ENCODE data around the gene GRIFIN.
"Not testable (repeated sequence)": the region's sequence is repeated elsewhere in the genome, so short reads cannot be mapped to it uniquely, and the experiment has no call there.

Gene GRIFIN

DNA sequence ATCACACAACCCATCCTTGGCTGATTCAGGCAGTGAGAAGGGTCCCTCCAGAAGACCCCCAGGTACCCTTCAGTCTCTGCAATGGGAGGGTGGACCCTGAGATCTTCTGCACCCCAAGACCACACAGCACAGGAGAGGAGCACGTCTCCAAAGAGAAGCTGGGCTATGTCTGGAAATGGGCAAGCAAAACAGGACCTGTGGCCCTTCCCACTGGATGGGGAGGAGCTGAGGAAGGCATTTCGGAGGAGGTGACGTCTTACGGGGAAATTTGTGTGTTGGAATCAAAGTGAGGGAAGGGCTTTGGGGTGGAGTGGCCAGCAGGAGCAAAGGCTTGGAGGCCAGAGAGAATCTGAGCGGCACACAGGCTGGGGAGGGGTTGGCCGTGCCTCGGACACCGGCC lies 16.5 kb downstream of the GRIFIN start:
- no peak for DNase-seq (ENCODE audit: low read depth in 2 of 2)

DNA sequence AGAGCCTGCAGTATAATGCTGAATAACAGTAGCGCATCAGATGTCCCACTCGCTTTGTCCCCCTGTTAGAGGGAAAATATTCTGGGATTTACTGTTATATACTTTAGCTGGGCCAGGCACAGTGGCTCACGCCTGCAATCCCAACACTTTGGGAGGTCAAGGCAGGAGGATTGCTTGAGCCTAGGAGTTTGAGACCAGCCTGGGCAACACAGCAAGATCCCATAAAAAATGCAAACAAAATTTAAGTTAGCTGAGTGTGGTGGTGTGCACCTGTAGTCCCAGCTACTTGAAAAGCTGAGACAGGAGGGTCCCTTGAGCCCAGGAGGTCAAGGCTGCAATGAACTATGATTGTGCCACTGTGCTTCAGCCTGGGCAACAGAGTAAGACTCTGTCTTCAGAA lies 22.3 kb downstream of the GRIFIN start:
- DNase-seq (ENCODE audit: low read depth in 2 of 2), result not testable (repeated sequence)

DNA sequence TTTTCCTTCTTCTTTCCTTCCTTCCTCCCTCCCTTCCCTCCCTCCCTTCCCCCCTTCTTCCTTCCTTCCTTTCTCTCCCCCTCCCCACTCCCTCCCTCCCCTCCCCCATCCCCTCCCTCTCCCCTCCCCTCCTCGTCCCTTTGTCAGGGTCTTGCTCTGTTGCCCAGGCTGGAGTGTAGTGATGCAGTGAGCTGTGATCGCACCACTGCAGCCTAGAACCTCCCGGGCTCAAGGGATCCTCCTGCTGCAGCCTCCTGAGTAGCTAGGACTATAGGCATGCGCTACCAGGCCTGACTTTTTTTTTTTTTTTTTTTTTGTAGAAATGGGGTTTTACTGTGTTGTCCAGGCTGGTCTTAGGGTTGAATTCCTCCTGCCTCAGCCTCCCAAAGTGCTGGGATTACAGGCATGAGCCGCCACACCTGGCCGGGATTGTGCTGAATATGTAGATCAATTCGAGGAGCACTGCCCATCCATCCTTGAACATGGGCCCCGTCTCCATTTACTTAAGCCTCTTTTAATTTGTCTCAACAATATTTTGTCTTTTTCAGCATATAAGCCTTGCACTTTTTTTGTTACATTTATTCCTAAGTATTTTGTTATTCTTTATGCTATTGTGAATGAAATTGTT lies 23.4 kb downstream of the GRIFIN start:
- DNase-seq (ENCODE audit: low read depth in 2 of 2), result no peak

DNA sequence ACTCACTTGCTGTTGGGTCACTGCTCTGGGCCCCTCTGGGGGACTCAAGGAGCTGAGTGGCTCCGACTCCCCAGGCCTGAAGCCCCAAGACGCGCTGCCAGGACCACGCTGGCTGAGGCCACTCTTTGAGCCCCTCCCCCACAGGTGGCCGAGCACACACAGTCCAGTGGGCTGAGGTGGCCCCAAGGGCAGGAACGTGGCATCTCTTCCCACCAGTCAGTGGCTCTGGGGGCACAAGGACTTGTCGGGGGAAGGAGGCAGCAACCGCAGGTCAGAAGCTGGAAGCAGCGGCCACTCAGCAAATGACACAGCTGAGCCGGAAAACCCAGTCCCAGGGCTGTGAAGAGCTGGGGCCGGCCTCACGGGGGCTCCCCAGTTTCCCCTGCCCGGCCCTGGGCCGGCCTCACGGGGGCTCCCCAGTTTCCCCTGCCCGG lies 24.1 kb downstream of the GRIFIN start:
- no peak for DNase-seq (ENCODE audit: low read depth in 2 of 2)

DNA sequence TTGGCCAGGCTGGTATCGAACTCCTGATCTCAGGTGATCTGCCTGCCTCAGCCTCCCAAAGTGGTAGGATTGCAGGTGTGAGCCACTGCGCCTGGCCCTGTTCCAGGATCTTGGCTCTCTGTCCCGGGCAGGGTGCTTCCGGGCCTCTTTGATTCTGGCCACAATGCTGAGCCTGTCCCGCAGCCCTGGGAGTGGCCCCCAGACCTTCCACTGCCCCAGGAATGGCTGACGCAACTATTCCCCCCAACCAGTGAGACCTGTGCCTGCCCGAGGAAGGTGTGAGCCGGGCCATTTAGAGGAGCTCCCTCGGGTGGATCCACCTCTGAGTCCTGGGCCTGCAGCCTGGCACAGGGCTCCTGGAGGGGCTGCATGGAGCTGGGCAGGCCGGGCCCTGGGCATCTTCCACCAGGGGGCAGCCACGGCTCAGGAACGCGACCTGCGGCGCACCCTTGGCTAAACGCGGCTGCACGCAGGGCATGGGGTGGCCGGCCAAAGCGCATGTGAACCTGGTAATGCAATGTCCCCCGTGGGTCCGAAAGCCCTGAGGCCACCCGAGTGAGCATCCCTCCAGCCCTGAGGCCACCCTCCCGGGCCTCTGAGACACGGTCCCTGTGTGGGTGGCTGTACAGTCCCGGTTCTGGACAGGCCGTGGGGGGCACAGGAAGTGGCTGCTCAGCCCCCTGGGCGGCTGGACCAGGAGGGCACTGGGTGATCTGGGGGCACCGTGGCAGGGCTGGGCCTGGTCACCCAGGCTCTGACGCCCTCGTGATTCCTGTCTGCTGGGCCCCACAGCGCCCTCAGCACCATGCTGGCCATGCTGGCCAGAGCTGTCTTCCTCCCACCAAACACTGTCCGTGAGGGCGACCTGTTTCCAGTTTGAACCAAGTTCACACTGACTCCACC lies 24.8 kb downstream of the GRIFIN start:
- DNase-seq (ENCODE audit: low read depth in 2 of 2), result peak; percentile 81 to 82

DNA sequence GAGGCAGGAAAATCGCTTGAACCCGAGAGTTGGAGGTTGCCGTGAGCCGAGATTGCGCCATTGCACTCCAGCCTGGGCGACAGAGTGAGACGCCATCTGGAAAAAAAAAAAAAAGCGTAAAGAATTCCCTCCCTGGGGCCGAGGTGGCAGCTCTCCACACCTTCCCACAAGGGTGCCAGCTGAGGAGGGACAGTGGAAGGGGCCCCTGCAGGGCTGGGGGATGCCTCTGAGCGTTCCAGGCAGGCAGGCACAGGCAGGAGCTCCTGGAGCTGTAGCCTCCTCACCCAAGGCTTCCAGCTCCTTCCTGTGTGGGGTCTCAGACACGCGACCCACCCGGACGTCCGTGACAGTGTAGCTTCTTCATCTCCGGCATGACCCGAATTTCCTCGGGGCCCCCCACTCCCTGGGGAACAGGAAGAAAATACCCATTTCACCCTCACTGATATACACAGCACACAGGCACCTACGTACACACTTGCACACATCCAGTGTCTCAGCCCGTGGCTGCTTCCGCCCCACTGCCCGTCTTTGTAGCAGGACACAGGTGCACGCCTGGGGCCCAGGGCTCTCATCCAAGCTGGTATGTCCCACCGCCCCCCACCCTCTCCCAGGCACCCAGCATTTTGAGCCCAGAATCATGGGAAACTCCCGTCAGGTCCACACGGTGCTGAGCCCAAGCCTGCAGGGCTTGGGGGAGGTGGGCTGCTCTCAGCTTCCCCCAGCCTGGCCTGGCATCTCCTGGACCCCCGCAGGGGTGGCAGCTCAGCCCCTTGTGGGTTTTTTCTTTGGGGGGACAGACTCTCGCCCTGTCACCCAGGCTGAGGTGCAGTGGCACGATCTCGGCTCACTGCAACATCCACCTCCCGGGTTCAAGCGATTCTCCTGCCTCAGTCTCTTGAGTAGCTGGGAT lies 25.7 kb downstream of the GRIFIN start:
- no peak for DNase-seq (ENCODE audit: low read depth in 2 of 2)

DNA sequence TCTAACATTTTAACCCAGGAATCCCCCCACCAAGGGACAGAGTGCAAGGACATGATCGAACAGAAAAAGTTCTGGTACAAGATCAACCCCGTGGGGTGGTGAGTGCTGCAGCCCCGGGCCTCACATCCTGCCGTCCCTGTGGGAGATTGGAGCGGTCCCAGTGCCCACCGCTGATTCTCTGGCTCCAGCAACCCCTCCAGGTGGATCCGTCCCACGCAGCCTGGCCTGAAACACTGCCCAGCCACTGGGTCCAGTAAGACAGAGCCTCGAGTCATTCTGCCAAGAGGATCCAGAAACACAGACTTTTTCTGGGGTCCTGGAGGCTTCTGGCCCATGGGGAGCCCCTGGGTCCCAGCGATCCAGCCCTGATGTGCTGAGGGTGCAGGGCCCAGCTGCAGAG lies 29.5 kb downstream of the GRIFIN start:
- no peak for DNase-seq (ENCODE audit: low read depth in 2 of 2)

DNA sequence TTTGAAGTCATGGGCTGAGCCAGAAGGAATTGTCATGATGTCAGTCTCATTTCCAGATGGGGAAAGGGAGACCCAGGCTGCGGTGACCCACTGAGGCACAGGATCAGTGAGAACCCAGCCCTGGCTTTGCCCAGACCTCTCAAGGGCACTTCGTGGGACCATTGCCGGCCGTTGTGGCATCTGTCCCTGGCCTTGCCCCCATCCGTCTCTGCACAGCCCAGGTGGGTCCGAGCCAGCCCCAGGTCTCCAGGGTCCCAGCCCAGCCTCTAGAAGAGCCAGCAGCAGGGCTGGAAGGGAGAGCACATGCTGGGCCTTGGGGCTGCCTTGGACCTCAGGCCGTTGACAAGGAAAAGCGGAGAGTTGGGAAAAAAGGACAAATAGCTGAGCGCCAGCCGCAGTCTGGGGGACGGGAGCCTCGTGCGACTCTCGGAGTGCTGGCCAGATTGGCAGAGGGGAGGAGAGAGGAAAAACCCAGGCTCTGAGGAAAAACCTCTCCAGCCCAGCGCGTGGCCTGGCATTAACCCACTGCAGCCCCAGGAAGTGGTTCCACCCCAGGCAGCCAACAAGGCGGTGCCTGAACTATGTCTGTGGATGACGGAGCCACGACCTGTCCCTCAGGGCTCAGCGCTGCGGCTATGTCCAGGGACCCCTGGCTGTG lies 30.2 kb downstream of the GRIFIN start:
- DNase-seq (ENCODE audit: low read depth in 2 of 2), result no peak

DNA sequence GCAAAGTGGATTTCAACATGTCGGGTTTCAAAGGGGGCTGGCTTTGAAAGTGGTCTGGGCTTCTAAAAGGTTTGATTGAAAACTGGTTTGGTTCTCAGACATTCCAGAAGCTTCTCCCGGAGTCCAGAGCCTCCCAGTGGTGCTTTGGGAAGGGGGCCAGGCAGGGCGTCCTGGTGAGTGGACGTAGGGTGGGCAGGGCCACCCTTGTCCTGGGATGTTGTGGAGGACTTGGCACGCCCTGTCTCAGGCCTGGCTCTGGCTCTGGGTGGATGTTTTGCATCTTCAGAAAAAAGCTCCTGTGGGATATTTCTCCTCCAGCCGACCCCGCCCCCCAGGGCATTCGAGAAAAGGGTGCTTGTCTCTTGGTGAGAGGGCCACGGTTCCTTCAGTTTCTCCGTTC lies 31.2 kb downstream of the GRIFIN start:
- DNase-seq (ENCODE audit: low read depth in 2 of 2), result no peak

DNA sequence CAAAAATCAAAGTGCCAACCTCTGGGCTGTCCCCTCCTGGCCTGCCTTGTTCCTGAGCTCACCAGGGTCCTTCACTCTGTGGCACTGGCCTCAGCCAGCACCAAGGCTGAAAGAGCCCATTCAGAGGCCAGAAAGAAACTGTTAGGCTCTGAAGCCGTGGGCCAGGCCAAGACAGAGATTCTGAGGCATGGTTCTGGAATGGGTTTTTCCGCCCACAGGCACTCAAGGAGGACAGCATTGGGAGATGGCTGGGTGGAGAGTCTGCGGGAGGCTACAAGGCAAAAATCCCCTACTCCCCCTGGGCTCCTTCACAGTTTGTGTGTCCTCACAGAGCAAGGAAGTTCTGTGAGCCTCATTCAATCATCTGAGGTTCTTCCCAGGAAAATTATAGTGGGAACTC lies 31.7 kb downstream of the GRIFIN start:
- DNase-seq (ENCODE audit: low read depth in 2 of 2), result no peak

DNA sequence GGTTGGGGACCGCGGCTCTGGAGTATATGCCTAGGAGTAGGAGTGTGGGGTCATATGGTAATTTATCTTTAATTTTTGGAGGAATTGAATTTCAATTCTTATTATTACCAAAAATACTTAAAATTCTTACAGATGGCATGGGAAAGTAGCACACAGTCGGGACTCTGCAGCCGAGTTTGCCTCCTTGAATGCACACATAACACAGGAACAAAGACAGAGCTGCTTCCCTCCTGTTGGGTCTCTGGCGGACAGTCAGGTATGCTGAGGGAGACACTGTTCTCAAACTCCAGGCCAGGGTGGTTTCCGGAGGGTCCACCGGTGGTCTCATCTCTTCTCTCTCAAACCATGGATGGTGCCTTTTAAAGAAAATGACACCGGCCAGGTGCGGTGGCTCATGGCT lies 32.7 kb downstream of the GRIFIN start:
- DNase-seq (ENCODE audit: low read depth in 2 of 2), result no peak

DNA sequence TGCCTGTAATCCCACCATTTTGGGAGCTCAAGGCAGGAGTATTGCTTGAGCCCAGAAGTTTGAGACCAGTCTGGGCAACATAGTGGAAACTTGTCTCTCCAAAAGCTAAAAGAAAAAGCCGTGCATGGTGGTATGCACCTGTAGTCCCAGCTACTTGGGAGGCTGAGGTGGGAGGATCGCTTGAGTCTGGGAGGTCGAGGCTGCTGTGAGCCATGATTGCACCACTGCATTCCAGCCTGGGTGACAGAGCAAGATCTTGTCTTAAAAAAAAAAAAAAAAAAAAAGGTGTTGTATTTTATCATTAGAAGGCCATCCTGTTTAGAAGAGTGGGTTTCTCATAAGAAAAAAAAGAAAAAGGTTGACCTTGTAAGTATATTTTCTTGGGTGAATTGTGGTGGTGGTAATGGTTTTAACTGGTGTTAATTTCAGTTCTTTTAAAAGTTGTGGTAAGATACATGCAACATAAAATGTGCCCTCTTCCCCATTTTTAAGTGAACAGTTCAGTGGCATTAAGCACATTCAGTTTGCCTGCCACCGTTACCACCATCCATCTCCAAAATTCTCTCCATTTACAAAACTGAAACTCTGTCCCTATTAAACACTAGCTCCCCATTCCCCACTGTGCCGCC lies 34.7 kb downstream of the GRIFIN start:
- DNase-seq (ENCODE audit: low read depth in 2 of 2), result no peak

DNA sequence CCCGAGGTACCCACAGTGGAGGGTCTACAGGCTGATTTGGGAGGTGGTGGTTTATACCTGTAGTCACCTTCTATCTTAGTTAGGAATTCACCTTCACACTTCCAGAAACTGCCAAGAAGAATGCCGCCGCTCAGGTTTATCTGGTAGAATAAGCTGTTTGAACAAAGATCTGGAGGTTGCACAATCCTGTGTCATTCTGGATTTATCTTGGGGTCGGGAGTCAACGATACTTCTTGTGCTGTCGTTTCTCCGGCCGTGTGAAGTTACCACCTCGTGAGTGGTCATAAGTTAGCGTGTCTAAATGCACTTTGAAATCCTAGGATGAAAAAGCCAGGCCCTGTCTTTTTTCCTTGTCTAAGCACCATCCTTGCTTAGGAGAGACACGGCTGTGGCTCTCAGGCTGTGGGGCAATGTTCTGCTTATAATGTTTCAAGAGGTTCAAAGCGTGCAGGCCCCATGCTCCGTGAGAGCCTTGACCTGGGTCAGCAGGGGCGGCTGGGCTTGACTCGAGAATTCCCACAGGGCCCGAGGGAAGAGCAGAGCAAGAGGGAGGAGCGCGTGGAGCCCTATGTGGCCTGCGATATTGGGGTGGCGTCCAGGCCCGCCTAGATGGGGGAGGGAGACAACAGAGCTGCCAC lies 35.5 kb downstream of the GRIFIN start:
- DNase-seq (ENCODE audit: low read depth in 2 of 2), result no peak

DNA sequence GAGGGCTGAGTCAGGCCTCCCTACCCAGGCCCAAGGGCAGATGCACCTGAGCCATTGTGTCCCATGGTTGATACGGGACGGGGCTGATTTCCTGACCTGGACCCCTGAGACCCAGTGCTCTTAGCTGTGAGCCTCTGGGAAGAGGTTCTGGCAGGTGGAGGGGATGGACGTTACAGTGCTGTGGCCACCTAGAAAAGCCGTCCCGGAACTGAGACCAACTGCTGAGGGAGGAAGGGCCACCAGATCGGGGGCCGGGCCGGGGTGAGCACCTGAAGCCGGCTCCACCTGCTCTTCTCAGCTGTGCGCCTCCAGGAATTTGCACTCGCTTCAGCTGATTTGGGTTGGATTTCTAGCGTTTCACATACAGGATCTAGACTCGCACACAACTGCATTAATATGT lies 37.4 kb downstream of the GRIFIN start:
- DNase-seq (ENCODE audit: low read depth in 2 of 2), result no peak

DNA sequence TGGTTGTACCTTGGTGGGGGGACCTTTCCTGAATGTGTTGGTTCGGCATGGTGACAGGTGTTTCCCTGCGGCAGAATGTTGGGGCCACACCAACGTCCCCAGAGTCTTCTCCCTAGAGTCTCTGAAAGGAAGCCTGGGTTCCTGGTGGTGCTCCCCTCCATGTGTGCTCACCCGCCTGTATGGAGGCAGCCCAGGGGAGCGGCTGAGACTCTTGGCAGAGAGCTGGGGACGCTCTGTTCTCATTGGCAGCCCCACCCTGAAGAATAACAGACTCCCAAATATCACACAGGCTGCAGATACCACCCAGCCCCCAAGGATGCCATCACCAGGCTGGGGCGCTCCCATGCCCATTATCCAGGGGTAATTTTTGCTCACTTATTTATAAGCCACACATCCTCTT lies 38.0 kb downstream of the GRIFIN start:
- DNase-seq (ENCODE audit: low read depth in 2 of 2), result no peak

DNA sequence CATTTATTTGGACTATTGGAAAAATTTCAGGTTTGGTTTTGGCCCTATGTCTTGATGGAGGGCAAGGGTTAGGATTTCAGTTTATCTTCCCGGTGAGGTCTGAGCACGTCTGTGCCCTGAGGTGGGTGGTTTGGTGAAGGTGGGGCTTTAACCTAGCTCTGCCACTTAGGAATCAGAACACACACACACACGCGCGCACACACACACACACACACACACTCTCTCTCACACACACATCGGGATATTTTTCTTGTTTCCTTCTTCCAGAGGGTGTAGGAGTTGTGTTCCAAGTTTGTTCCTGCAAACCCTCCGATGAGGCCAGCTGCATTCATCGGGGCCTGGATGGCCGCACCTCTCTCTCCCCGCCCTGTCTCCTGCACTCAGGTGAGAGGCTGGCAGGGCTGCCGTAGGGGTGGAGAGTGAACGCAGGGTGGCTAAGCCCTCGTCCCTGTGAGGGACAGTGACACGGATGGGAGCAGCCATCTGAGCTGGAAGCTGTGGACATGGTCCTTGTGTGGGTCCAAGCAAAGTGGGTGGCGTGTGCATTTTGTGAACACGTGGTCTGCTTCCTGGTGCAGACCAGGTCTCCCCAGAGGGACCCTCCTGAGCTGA lies 38.6 kb downstream of the GRIFIN start:
- DNase-seq (ENCODE audit: low read depth in 2 of 2), result no peak

DNA sequence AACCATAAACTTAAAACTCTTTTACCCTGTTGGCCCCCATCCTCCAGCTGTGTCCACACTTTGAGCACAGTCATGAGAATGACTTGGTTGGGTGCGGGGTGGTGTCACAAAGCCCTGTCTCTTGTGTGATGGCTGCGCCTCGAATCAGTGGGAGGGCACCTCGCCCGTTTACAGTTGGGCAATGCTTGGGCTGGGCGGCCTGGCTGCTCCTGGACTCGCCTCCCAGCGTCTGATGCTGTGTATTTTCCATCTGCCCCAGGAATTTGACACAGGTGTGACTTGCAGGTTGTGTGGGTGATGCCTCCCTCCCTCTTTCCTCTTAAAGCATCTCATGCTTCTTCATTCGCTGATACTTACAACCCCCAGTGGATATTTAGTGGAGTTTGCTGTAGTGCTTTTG lies 39.1 kb downstream of the GRIFIN start:
- DNase-seq (ENCODE audit: low read depth in 2 of 2), result no peak

DNA sequence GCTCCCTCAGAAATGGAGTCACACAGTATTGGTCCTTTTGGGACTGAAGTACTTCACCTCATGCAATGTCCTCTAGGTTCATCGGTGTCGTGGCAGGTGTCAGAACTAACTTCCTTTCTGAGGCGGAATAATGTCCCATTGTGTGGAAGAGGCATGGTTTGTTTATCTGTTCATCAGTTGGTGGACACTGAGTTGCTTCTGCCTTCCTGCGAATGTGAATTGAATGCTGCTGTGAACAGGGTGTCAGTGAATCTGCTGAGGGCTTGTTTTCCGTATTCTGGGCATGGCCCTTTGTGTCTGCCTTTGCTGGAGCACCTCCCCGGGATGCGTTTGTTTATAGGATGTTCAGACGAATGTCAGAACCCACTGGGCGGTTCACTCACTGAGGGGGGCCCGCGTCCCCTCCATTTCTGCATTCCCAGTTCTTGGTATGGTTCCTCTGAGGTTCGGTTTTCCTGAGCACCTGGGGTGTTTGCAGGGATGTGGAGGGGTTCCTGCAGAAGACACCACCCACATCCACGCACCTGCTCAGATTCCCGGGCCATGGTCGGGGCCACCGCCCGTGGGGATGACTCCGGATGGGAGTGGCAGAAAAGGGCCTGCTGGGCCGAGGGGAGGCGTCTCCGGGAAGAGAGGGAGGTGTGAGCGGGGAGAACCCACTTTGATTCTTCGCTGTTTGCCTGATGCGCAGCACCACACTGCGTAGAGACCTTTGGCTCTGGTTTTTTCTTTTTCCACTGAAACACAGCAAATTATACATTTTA lies 39.7 kb downstream of the GRIFIN start:
- DNase-seq (ENCODE audit: low read depth in 2 of 2), result no peak

DNA sequence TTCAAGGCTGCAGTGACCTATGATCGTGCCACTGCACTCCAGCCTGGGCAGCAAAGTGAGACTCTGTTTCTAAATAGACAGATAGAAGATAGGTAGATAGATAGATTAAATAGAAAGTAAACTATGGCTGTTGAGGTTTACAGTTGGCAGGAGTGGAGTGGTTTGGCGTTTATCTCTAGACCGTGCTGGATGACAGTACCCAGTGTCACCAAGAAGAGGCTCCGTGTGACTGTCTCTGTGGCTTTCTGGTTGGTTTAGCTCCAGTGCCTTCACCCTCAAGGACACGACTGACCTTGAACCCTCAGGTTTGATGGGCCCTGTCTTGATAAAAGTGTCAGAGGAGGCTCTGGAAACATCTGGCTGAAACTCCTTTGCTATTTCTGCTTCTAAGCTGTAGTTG lies 41.1 kb downstream of the GRIFIN start:
- DNase-seq (ENCODE audit: low read depth in 2 of 2), result no peak

Data from stimulated activated CD8-positive, alpha-beta memory T cell treated with anti-CD3 and anti-CD28 coated beads, Interleukin-2, amount 100 ng/mL, for 48 hours (primary cell).